ENCODE data around the gene ZFYVE9.
A peak's percentile ranks its signal among the peaks of the same experiment; 100 is the strongest.
"Not testable (repeated sequence)": the region's sequence is repeated elsewhere in the genome, so short reads cannot be mapped to it uniquely, and the experiment has no call there.

Gene ZFYVE9

GRCh38 chr1:52141513-52142219 is at the start of gene ZFYVE9:
Gene ZFYVE9 (plus strand): TSS chr1:52142089. CDS start chr1:52233207, 91,118 bp downstream.
- DNase-seq = peak in 51 of 58 donors; percentile 13 to 75 (median 52)

GRCh38 chr1:52094300-52094699 is 47.6 kb upstream of the ZFYVE9 start:
- DNase-seq = not testable (repeated sequence)

GRCh38 chr1:52096216-52096615 is 45.7 kb upstream of the ZFYVE9 start:
- DNase-seq = no peak

- DNase-seq = no peak
Observed at GRCh38 chr1:52098139-52098871, 43.6 kb upstream of the ZFYVE9 start.

- DNase-seq = no peak
Observed at GRCh38 chr1:52102336-52103013, 39.4 kb upstream of the ZFYVE9 start.

- DNase-seq = no peak
Observed at GRCh38 chr1:52111492-52111891, 30.4 kb upstream of the ZFYVE9 start.

- DNase-seq = no peak
Observed at GRCh38 chr1:52112489-52112888, 29.4 kb upstream of the ZFYVE9 start.

GRCh38 chr1:52119301-52120079 is 22.4 kb upstream of the ZFYVE9 start:
- DNase-seq = no peak

- no peak for DNase-seq
Observed at GRCh38 chr1:52122384-52122783, 19.5 kb upstream of the ZFYVE9 start.

GRCh38 chr1:52123622-52124021 is 18.3 kb upstream of the ZFYVE9 start:
- no peak for DNase-seq

- no peak for DNase-seq
Observed at GRCh38 chr1:52125736-52126359, 16.0 kb upstream of the ZFYVE9 start.

- DNase-seq = peak in 11 of 58 donors; percentile 1 to 51 (median 10)
Observed at GRCh38 chr1:52127181-52128180, 14.4 kb upstream of the ZFYVE9 start.

GRCh38 chr1:52139817-52140540 is 1.9 kb upstream of the ZFYVE9 start:
- peak in 1 of 58 donors; percentile 27 for DNase-seq

GRCh38 chr1:52140633-52141512 is 1.0 kb upstream of the ZFYVE9 start:
- DNase-seq = no peak

GRCh38 chr1:52142220-52143183 is 613 bp downstream of the ZFYVE9 start:
- DNase-seq = peak in 40 of 58 donors; percentile 8 to 70 (median 41)

GRCh38 chr1:52145137-52145536 is 3.2 kb downstream of the ZFYVE9 start:
- DNase-seq = no peak

All from anterior cingulate cortex (tissue), 58 donors.